Measurements from ENCODE around the gene CX3CR1.

Gene CX3CR1, protein sequence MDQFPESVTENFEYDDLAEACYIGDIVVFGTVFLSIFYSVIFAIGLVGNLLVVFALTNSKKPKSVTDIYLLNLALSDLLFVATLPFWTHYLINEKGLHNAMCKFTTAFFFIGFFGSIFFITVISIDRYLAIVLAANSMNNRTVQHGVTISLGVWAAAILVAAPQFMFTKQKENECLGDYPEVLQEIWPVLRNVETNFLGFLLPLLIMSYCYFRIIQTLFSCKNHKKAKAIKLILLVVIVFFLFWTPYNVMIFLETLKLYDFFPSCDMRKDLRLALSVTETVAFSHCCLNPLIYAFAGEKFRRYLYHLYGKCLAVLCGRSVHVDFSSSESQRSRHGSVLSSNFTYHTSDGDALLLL

DNA sequence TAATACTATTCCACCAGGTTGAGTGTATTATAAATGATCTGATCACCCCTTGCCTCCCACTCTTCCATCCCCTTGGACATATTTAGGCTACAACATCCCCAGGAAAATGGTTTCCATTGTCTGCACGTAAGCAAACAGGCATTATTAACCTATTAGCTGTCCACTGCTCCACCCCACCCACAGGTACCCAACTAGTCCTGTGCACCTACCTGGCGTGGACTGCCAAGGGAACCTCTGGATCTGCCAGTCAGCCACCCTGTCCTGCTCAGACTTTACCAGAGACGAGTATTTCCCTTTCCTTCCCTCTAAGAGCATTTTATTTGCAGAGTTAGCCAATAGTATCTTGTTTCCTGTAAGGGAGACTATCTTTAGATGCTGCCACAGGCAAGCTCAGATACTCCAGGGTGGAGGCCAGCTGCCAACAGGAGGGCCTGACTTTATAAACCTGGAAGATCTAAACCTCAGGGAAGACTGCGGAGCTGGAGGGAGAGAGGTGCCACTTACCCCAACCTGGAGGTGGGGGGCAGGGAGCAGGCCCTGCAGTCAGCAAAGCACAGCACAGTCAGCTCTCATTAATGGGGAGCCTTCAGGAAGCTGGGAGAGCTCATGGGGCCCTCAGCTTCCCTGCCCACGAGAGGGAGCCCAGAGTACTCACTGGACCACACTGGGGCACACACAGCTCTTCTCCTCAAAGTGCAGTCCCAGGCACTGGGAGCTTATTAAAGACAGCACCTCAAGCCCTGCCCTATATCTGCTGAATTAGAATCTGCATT, at the start of gene CX3CR1:
Gene CX3CR1, minus strand, starts transcription at position 292 of the 773 bp plus-strand sequence. CDS start 13,527 bp downstream, outside the sequence.
- H3K27ac ChIP-seq: no peak within 1 kb of the TSS
- no peak for DNase-seq (ENCODE audit: low spot score)
- POLR2A ChIA-PET (ENCODE audit: low non-redundant PET): no interaction called here
- TF ChIP-seq, protein P1, sequence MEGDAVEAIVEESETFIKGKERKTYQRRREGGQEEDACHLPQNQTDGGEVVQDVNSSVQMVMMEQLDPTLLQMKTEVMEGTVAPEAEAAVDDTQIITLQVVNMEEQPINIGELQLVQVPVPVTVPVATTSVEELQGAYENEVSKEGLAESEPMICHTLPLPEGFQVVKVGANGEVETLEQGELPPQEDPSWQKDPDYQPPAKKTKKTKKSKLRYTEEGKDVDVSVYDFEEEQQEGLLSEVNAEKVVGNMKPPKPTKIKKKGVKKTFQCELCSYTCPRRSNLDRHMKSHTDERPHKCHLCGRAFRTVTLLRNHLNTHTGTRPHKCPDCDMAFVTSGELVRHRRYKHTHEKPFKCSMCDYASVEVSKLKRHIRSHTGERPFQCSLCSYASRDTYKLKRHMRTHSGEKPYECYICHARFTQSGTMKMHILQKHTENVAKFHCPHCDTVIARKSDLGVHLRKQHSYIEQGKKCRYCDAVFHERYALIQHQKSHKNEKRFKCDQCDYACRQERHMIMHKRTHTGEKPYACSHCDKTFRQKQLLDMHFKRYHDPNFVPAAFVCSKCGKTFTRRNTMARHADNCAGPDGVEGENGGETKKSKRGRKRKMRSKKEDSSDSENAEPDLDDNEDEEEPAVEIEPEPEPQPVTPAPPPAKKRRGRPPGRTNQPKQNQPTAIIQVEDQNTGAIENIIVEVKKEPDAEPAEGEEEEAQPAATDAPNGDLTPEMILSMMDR (conservative IDR thresholded peaks at IDR 0.05; ENCODE audit: low read depth): no peak
- CTCF ChIA-PET: interaction anchor here (1.0 kb wide), 1 partner anchor 8 kb away, joined by 5 read pairs; no protein-coding TSS in a partner anchor

DNA sequence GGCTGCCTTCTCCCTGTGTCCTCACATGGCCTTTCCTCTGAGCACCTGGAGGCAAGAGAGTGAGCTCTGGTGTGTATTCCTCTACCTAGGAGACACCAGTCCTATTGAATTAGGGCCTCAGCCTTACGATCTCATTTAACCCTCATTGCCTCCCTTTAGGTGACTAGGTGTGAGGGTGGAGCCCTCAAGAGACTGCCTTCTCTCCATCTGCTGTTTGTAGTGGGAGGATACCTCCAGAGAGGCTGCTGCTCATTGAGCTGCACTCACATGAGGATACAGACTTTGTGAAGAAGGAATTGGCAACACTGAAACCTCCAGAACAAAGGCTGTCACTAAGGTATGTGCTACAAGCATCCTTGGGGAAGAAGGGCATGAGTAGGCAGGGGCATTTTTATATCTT, 49.7 kb upstream of the CX3CR1 start, which contains the start of gene CCR8:
Gene CCR8, plus strand, starts transcription at position 217 of the 400 bp plus-strand sequence. CDS start 2,623 bp downstream, outside the sequence.
- ChIA-PET POLR2A (ENCODE audit: low non-redundant PET) (no interaction called here), CTCF (no interaction called here)
- TF ChIP-seq, protein P1 (conservative IDR thresholded peaks at IDR 0.05; ENCODE audit: low read depth): no peak
- H3K27ac ChIP-seq: no peak within 1 kb of the TSS
- no peak for DNase-seq (ENCODE audit: low spot score)

DNA sequence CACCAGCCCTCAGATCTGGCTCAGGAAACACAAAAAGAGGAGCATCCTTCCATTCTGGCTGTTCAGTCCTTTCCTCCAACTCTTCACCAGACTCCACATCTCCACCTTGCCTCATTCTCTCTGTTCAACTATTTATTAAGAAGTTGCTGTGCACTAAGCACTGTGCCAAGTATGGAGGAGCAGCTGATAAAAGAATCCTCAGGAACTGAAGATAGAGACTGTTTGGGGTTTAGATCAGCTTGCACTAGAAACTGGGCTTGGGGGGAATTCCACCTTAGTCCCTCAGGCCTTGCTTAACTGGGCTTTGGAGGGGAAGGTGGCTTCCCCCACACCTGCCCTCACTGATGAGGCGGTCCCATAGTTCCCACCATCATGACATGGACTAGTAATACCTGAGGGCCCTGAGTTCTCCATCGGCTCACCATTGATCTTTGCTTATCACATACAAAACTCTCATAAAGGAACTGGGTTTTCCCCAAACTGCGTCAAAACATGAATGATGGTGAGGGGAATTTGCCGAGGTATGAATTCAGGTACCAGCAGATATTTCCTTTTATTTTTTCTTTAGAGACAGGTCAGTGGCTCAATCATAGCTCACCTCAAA, 48.0 kb upstream of the CX3CR1 start:
- TF ChIP-seq, protein P1 (conservative IDR thresholded peaks at IDR 0.05; ENCODE audit: low read depth): no peak
- ChIA-PET CTCF (interaction anchor here (0.5 kb wide), 1 partner anchor 57 kb away, joined by 3 read pairs; no protein-coding TSS in a partner anchor), POLR2A (ENCODE audit: low non-redundant PET) (no interaction called here)

DNA sequence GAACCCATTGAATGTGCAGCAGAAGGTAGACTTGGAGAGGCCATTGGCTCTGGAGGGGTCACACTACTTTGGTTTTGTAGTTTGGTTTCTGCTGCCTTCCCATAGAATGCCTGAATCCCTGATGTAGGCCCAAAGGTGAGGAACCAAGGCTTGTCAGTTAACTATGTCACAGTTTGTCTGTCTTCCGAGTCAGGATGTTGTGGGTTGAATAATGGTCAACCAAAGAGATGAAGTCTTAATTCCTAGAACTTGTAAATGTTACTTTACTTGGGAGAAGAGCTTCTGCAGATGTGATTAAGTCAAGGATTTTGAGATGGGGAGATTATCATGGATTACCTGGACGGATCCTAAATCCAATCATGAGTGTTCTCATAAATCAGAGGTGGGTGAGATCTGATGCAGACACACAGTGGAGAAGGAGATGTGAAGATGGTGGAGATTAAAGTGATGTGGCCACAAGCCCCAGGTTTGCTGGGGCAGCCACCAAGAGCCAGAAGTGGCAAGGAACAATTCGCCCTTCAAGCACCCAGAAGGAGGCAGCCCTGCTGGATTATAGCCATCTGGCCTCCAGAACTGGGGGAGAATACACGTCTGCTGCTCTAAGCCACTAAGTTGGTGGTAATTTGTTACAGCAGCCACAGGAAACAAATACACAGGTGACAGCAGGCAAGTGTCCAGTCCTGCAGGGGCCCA, 47.4 kb upstream of the CX3CR1 start:
- ChIA-PET CTCF (no interaction called here), POLR2A (ENCODE audit: low non-redundant PET) (no interaction called here)
- H3K27ac ChIP-seq: no peak overlapping the region
- DNase-seq (ENCODE audit: low spot score): no peak
- TF ChIP-seq, protein P1 (conservative IDR thresholded peaks at IDR 0.05; ENCODE audit: low read depth): no peak

More for the DNA sequence above, 48.0 kb upstream of the CX3CR1 start:
- H3K27ac ChIP-seq: no peak overlapping the region
- no peak for DNase-seq (ENCODE audit: low spot score)

DNA sequence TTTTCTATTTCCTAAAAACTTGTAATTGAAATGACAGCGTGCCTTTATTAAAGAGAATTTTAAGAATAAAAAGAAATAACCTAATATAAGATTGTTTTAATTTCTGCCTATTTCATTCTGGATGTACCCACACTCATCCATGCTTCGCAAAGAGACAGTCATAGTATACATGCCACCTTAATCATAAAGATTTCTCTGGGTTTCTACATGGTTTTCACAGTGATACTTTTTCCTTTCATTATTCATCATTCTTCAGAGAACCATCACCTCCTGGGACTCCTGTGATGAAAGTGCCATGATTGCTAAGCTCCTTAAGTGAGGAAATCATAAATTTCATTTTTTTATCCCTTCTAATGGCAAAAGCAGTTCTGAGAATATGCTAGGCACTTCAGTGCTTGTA, 45.4 kb upstream of the CX3CR1 start:
- H3K27ac ChIP-seq: no peak overlapping the region
- ChIA-PET CTCF (no interaction called here), POLR2A (ENCODE audit: low non-redundant PET) (no interaction called here)
- TF ChIP-seq, protein P1 (conservative IDR thresholded peaks at IDR 0.05; ENCODE audit: low read depth): no peak
- DNase-seq (ENCODE audit: low spot score): no peak

DNA sequence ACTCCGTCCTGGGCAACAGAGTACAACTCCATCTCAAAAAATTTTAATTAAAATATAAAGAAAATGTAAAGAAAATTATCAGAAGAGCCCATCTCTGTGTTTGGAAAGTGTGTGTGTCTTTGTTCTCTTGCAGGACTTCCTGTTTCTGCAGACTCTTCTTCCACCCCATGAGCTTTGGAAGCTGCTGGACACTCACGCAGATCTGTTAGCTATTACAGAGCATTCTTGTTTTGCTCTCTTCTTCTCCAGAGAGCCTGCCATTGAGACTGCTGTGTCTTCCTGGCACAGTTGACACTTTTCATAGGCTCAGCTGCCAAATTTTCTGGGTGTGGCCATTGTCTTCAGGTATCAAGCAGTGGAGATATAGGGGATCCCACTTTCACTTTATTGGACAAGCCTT, 43.7 kb upstream of the CX3CR1 start:
- TF ChIP-seq, protein P1 (conservative IDR thresholded peaks at IDR 0.05; ENCODE audit: low read depth): no peak
- DNase-seq (ENCODE audit: low spot score): no peak
- no peak overlapping the region for H3K27ac ChIP-seq
- POLR2A ChIA-PET (ENCODE audit: low non-redundant PET): no interaction called here
- CTCF ChIA-PET: no interaction called here
